B cell (primary cell): ENCODE data around the gene ZNF524. TPM values are rescaled to one million over a fixed set of nuclear protein-coding genes. Genes with fewer than 3 reads are reported as not detected.

Source experiments
- ATAC-seq: fragments of 200-7000 bp; cut with Tn5 transposase; one replicate; pipeline ENCODE4 v1.10.0; 2021; ENCODE audit warnings: low read depth, mild to moderate bottlenecking, moderate number of reproducible peaks, moderate library complexity
- CTCF ChIA-PET: fragments of 350-600 bp; sonication (Branson Sonifier 250); formaldehyde crosslinking; loops from one replicate; lab custom pipeline; 2021; ENCODE audit warnings: antibody characterized with exemption, inconsistent platforms; lab: Charles Lee
- POLR2A ChIA-PET: fragments of 350-600 bp; sonication (Branson Sonifier 250); formaldehyde crosslinking; loops from one replicate; lab custom pipeline; 2021; ENCODE audit warnings: antibody characterized with exemption; lab: Charles Lee
- DNase-seq: peaks from one replicate; pipeline ENCODE4 v3.0.0; 2013
- H2AFZ ChIP-seq: 2 replicates; pipeline ENCODE4 v1.6.1; 2012; ENCODE audit warnings: mild to moderate bottlenecking, low read depth, low read length; ENCODE audit not compliant: insufficient read depth, poor library complexity, severe bottlenecking
- H3K27ac ChIP-seq, 2 donors: 1 replicate in 1 of 2; 2 replicates in 1 of 2; pipeline ENCODE4 v1.5.1; 2012 to 2013; ENCODE audit warnings: low read length in 2 of 2, mild to moderate bottlenecking in 2 of 2, moderate library complexity in 1 of 2
- H3K27me3 ChIP-seq, 4 experiments: fragments of 200-600 bp in 1 of 4; sonication (generic) in 1 of 4; replicated peaks in 1 of 4; 1 replicate in 2 of 4; 2 replicates in 2 of 4; pipeline versions ENCODE4 v1.6.1 to v1.7.0; 2013 to 2016; ENCODE audit warnings: low read length in 3 of 4, mild to moderate bottlenecking in 2 of 4, mixed read lengths in 1 of 4, moderate library complexity in 1 of 4; ENCODE audit not compliant: insufficient read depth in 4 of 4, control insufficient read depth in 3 of 4; ENCODE audit errors: control extremely low read depth in 1 of 4
- H3K36me3 ChIP-seq, 2 experiments: replicated peaks in 1 of 2; 1 replicate in 1 of 2; 2 replicates in 1 of 2; pipeline versions ENCODE4 v1.6.1 to v1.7.1; 2013; ENCODE audit warnings: low read length in 1 of 2; ENCODE audit not compliant: insufficient read depth in 2 of 2, control insufficient read depth in 1 of 2; ENCODE audit errors: control extremely low read depth in 1 of 2, extremely low read depth in 1 of 2
- H3K4me1 ChIP-seq, 2 donors: fragments of 200-600 bp in 1 of 2; sonication (generic) in 1 of 2; 1 replicate in 1 of 2; 2 replicates in 1 of 2; pipeline versions ENCODE4 v1.5.1 to v1.6.1; 2013 to 2017; ENCODE audit warnings: low read length in 2 of 2; ENCODE audit not compliant: control insufficient read depth in 2 of 2, insufficient read depth in 2 of 2
- H3K4me2 ChIP-seq: replicated peaks from 2 replicates; pipeline ENCODE3; 2012; ENCODE audit warnings: mild to moderate bottlenecking, low read depth, low read length; ENCODE audit not compliant: poor library complexity, severe bottlenecking
- H3K4me3 ChIP-seq, 5 experiments: fragments of 200-600 bp in 1 of 5; sonication (generic) in 1 of 5; 1 replicate in 3 of 5; 2 replicates in 2 of 5; pipeline versions ENCODE4 v1.5.1 to v1.7.0; 2011 to 2016; ENCODE audit warnings: low read length in 4 of 5, mild to moderate bottlenecking in 4 of 5, low read depth in 2 of 5, control low read depth in 1 of 5, moderate library complexity in 1 of 5; ENCODE audit not compliant: insufficient read depth in 1 of 5; ENCODE audit errors: control extremely low read depth in 1 of 5, extremely low read depth in 1 of 5
- H3K79me2 ChIP-seq: fragments of 200-600 bp; sonication (generic); one replicate; pipeline ENCODE4 v1.6.0; 2016; ENCODE audit warnings: low read length; ENCODE audit not compliant: control insufficient read depth, insufficient read depth
- H3K9ac ChIP-seq: fragments of 200-600 bp; sonication (generic); 2 replicates; pipeline ENCODE4 v1.6.1; 2017; ENCODE audit warnings: mild to moderate bottlenecking, low read length, moderate library complexity
- H3K9me3 ChIP-seq, 3 donors: one replicate each; pipeline versions ENCODE4 v1.6.1 to v1.7.1; 2013; ENCODE audit warnings: low read length in 2 of 3; ENCODE audit not compliant: control insufficient read depth in 2 of 3, insufficient read depth in 1 of 3; ENCODE audit errors: control extremely low read depth in 1 of 3
- H4K20me1 ChIP-seq: 2 replicates; pipeline ENCODE4 v1.6.0; 2012; ENCODE audit warnings: mild to moderate bottlenecking, low read length; ENCODE audit not compliant: insufficient read depth, control insufficient read depth, poor library complexity, severe bottlenecking
- H3K27ac Mint-ChIP-seq: one replicate; pipeline ENCODE4 v1.8.0; 2021; ENCODE audit warnings: mixed read lengths
- H3K27me3 Mint-ChIP-seq: one replicate; pipeline ENCODE4 v1.8.0; 2021; ENCODE audit warnings: mixed read lengths
- H3K4me1 Mint-ChIP-seq: one replicate; pipeline ENCODE4 v1.8.0; 2021; ENCODE audit warnings: mixed read lengths
- H3K4me3 Mint-ChIP-seq: one replicate; pipeline ENCODE4 v1.8.0; 2021; ENCODE audit warnings: mixed read lengths
- H3K9me3 Mint-ChIP-seq: one replicate; pipeline ENCODE4 v1.8.0; 2022; ENCODE audit warnings: mixed read lengths; ENCODE audit not compliant: insufficient read depth
- EZH2 ChIP-seq: IDR thresholded peaks from 2 replicates; pipeline ENCODE4 v1.6.1; 2012; ENCODE audit warnings: borderline replicate concordance, low read depth, mild to moderate bottlenecking, moderate library complexity, low read length; ENCODE audit not compliant: insufficient read depth, poor library complexity, severe bottlenecking
- WGBS: methylation state at CpG from one replicate; pipeline ENCODE4 v1.1.5; 2013; ENCODE audit warnings: missing lambda C conversion rate; ENCODE audit not compliant: insufficient coverage; 5-methylcytosine and 5-hydroxymethylcytosine counted together
- intact Hi-C: fragments of 100-400 bp; cut with micrococcal nuclease; formaldehyde crosslinking; loops from one replicate; pipeline ENCODE4 v1.10.0; 2022
- polyA plus RNA-seq: library from polyadenylated mRNA; depleted of rRNA; stranded (reverse); fragments of >200 nt; gene quantifications from 2 replicates; pipeline ENCODE4 v1.2.3, GENCODE V29; 2012
- total RNA-seq, 2 donors: library from RNA; stranded (reverse); fragments of 120-200 nt in 1 of 2; gene quantifications; 1 replicate in 1 of 2; 2 replicates in 1 of 2; pipeline versions ENCODE4 v1.2.3 to v1.2.4, GENCODE V29; 2013 to 2022
- TF ChIP-seq, protein P1 (sequence below): fragments of 200-600 bp; IDR thresholded peaks from one replicate; pipeline ENCODE4 v1.8.0; 2022; ENCODE audit warnings: antibody characterized with exemption, mild to moderate bottlenecking

The ZNF524 gene
- total and polyA plus RNA-seq, 2 donors (not counting 1 experiment from before 2014, with no cell fraction given): 23.8 to 27.4 TPM

DNA sequence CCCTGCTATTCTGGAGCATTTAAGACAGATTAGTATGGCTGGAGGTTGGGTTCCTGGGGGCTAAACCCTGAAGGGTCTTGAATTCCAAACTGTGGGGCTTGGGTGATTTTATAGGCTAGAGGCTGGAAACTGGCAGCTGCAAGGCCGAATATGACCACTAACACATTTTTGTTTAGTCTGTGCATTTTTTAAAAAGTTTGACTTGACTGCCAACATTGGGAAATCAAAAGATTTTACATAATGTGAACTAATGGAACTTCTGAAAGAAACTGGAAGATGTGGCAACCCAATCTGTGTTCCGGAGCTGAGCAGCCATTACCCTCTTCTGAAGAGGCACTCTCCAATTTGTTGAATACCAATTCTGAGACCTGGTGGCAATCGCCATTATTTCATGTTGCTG lies 19.2 kb downstream of the ZNF524 start:
- no peak overlapping the region for H3K4me2 ChIP-seq
- no peak for ATAC-seq
- H2AFZ ChIP-seq: no peak overlapping the region
- Mint-ChIP-seq H3K4me1 (peaks cover 11% of the 10 kb centered on the region), H3K27ac (no peak overlapping the region), H3K9me3 (no peaks in the 10 kb centered on the region), H3K27me3 (no peaks in the 10 kb centered on the region), H3K4me3 (no peak overlapping the region)
- H4K20me1 ChIP-seq: peaks cover 17% of the 10 kb centered on the region
- no peak overlapping the region for H3K27ac ChIP-seq
- 100% methylated on average over 2 of the region's 3 CpGs for WGBS
- no peak for DNase-seq
- ChIA-PET POLR2A (interaction anchor here (0.6 kb wide), 1 partner anchor 1458 kb away, joined by 6 read pairs; no protein-coding TSS in a partner anchor), CTCF (interaction anchor here (0.6 to 3.0 kb wide), 3 partner anchors 13 to 82 kb away, joined by 4 to 18 read pairs (median 6); no protein-coding TSS in a partner anchor)
- no peak overlapping the region for H3K4me3 ChIP-seq
- intact Hi-C loops: no loop called here
- no peaks in the 10 kb centered on the region for H3K27me3 ChIP-seq
- TF ChIP-seq, protein P1, sequence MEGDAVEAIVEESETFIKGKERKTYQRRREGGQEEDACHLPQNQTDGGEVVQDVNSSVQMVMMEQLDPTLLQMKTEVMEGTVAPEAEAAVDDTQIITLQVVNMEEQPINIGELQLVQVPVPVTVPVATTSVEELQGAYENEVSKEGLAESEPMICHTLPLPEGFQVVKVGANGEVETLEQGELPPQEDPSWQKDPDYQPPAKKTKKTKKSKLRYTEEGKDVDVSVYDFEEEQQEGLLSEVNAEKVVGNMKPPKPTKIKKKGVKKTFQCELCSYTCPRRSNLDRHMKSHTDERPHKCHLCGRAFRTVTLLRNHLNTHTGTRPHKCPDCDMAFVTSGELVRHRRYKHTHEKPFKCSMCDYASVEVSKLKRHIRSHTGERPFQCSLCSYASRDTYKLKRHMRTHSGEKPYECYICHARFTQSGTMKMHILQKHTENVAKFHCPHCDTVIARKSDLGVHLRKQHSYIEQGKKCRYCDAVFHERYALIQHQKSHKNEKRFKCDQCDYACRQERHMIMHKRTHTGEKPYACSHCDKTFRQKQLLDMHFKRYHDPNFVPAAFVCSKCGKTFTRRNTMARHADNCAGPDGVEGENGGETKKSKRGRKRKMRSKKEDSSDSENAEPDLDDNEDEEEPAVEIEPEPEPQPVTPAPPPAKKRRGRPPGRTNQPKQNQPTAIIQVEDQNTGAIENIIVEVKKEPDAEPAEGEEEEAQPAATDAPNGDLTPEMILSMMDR: no peak
- TF ChIP-seq EZH2: no peak
- H3K9me3 ChIP-seq: no peaks in the 10 kb centered on the region
- H3K4me1 ChIP-seq: peaks cover 5 to 8% of the 10 kb centered on the region in 2 donors
- no peak overlapping the region for H3K9ac ChIP-seq
- peaks cover 0 to 21% of the 10 kb centered on the region in 2 experiments for H3K36me3 ChIP-seq
- H3K79me2 ChIP-seq: peaks cover 23% of the 10 kb centered on the region

- ChIA-PET POLR2A (interaction anchor here (0.8 kb wide), 1 partner anchor 12 kb away, joined by 3 read pairs; no protein-coding TSS in a partner anchor), CTCF (interaction anchor here (1.4 to 3.0 kb wide), 2 partner anchors 11 to 14 kb away, joined by 10 to 18 read pairs; partner anchors contain the start of gene ZNF865)
- ATAC-seq (no peak), DNase-seq (no peak)
- H3K27me3 ChIP-seq: no peaks in the 10 kb centered on the region
- no peak overlapping the region for H3K9ac ChIP-seq
- no peak overlapping the region for H3K4me3 Mint-ChIP-seq
- H3K27ac Mint-ChIP-seq: peak overlapping the region; percentile 46
- no peak overlapping the region for H3K4me3 ChIP-seq
- no peak overlapping the region for H3K27ac ChIP-seq
- H4K20me1 ChIP-seq: peaks cover 17% of the 10 kb centered on the region
- no peak for TF ChIP-seq EZH2
- TF ChIP-seq, protein P1: no peak
- H3K36me3 ChIP-seq: peaks cover 0 to 19% of the 10 kb centered on the region in 2 experiments
- H3K9me3 Mint-ChIP-seq: no peaks in the 10 kb centered on the region
- intact Hi-C loops: loop anchor here (5.0 to 10.0 kb wide), 2 partner anchors 213 to 524 kb away; partner anchors contain the start of genes UBE2S and ZNF444
- peaks cover 10 to 14% of the 10 kb centered on the region in 2 donors for H3K4me1 ChIP-seq
- peaks cover 23% of the 10 kb centered on the region for H3K79me2 ChIP-seq
- peaks cover 18% of the 10 kb centered on the region for H3K4me1 Mint-ChIP-seq
- H3K4me2 ChIP-seq: no peak overlapping the region
- no peak overlapping the region for H2AFZ ChIP-seq
- 83% methylated on average over 6 of the region's 12 CpGs for WGBS
- H3K27me3 Mint-ChIP-seq: no peaks in the 10 kb centered on the region
- H3K9me3 ChIP-seq: no peaks in the 10 kb centered on the region
Observed at GRCh38 chr19:55620410-55621204, 20.5 kb downstream of the ZNF524 start.
